ENCODE results near the gene SND1.

GRCh38 chr7:127807340-127807739, 155.3 kb downstream of the SND1 start:
- no peak for TF ChIP-seq CTCF (IDR thresholded peaks at IDR 0.05 in 8 of 11, conservative IDR thresholded peaks at IDR 0.05 in 3 of 11)
- TF ChIP-seq POLR2A (IDR thresholded peaks at IDR 0.05), result no peak
